Peyer's patch (tissue), 4 donors: ENCODE results near the gene GIPC2.

ENCODE experiments used
- CTCF ChIP-seq, 6 experiments: fragments of 450-650 bp in 4 of 6; fragments of 200-600 bp in 2 of 6; sonication (generic) in 1 of 6; IDR thresholded peaks; one replicate each; pipeline ENCODE4 v1.5.1; 2017 to 2019; ENCODE audit warnings: antibody characterized with exemption in 6 of 6, mild to moderate bottlenecking in 3 of 6, moderate library complexity in 1 of 6
- POLR2A ChIP-seq, 2 donors: fragments of 450-650 bp; IDR thresholded peaks; one replicate each; pipeline ENCODE4 v1.5.1; 2017; ENCODE audit warnings: antibody characterized with exemption in 2 of 2, mild to moderate bottlenecking in 2 of 2, moderate library complexity in 2 of 2

- TF ChIP-seq CTCF (IDR thresholded peaks at IDR 0.05) (no peak), POLR2A (IDR thresholded peaks at IDR 0.05) (no peak)
These were observed 75.9 kb downstream of the GIPC2 start for GRCh38 chr1:78121710-78122109.
